ENCODE data around the gene KATNAL1.

The KATNAL1 gene

GRCh38 chr13:30247406-30247805 is 59.9 kb downstream of the KATNAL1 start:
- H3K36me3 ChIP-seq = peaks cover 0 to 25% (median 8%) of the 10 kb centered on the region in 3 donors
- H3K27me3 ChIP-seq = no peaks in the 10 kb centered on the region
- TF ChIP-seq CTCF (IDR thresholded peaks at IDR 0.05) = no peak
- intact Hi-C loops (cut with DNase I; ENCODE audit: low total_unique reads) = no loop called here
- H3K9me3 ChIP-seq = peaks cover 0 to 11% (median 0%) of the 10 kb centered on the region in 3 donors
- no peak for DNase-seq
- no peak overlapping the region for H3K27ac ChIP-seq
- H3K4me3 ChIP-seq = no peak overlapping the region
- peaks cover 0 to 2% (median under 1%) of the 10 kb centered on the region in 4 donors for H3K4me1 ChIP-seq

DNA sequence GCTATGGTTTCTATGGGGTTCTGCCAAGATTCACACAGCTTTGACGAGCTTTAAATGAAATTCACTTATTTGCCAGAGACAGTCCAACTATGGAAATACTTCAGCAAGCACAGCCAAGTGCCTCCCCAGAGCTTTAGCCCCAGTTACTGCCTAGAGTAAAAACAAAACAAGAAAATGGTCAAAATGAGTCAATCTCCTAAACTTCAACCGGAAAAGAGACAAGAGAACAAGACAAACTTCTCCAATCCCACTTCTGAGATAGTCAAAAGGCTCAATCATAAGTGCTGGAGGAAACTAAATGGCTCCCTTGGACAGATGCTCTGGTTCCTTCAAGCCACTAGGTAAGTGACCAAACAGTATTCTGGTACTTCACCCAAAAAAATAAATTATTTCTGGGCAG is 65.8 kb downstream of the KATNAL1 start:
- peak overlapping the region; percentile 45 to 63 for H3K27ac ChIP-seq
- no peaks in the 10 kb centered on the region for H3K36me3 ChIP-seq
- H3K4me1 ChIP-seq = peaks cover 0 to 27% (median 10%) of the 10 kb centered on the region in 4 donors
- H3K9me3 ChIP-seq = no peaks in the 10 kb centered on the region
- TF ChIP-seq CTCF (IDR thresholded peaks at IDR 0.05) = no peak
- intact Hi-C loops (cut with DNase I; ENCODE audit: low total_unique reads) = no loop called here
- H3K27me3 ChIP-seq = no peaks in the 10 kb centered on the region
- peak in 1 of 2 donors; percentile 27 for DNase-seq
- H3K4me3 ChIP-seq = no peak overlapping the region

DNA sequence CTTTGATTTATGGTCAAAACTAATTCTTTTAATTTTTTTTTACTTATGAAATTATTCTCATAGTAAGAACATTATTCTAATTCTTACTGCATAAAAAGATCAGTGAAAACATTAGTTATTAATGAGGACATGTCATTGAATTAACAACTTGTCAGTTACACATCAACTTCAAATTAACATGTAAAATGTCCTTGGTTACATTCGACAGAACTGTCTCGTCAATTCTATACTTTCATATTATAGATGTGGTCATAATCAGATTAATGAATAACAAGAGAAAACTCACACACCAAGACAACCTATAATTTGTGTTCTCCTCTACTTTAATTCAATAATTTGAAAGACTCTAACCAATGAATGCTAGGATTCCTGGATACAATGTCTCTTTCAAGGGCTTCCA is 66.7 kb downstream of the KATNAL1 start:
- Histone ChIP-seq H3K4me1 (peaks cover 0 to 27% (median 10%) of the 10 kb centered on the region in 4 donors), H3K36me3 (peaks cover 0 to 5% (median under 1%) of the 10 kb centered on the region in 3 donors), H3K27me3 (no peaks in the 10 kb centered on the region), H3K9me3 (no peaks in the 10 kb centered on the region), H3K27ac (no peak overlapping the region), H3K4me3 (no peak overlapping the region)
- no peak for TF ChIP-seq CTCF (IDR thresholded peaks at IDR 0.05)
- DNase-seq = no peak
- intact Hi-C loops (cut with DNase I; ENCODE audit: low total_unique reads) = no loop called here

DNA sequence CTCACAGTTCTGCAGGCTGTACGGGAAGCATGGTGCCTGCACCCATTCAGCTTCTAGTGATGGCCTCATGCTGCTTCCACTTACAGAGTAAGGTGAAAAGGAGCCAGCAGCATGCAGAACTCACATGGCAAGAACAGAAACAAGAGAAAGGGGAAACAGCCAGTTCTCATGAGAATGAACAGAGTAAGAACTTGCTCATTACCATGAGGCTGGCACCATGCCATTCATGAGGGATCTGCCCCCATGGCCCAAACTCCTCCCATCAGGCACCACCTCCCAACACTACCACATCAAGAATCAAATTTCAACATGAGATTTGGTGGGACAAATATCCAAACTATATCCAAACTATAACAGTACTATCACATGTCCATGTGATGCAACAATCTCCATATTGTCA is 72.1 kb downstream of the KATNAL1 start:
- no peak for TF ChIP-seq CTCF (IDR thresholded peaks at IDR 0.05)
- Histone ChIP-seq H3K4me1 (peaks cover 0 to 3% (median 0%) of the 10 kb centered on the region in 4 donors), H3K27me3 (no peaks in the 10 kb centered on the region), H3K36me3 (peaks cover 0 to 16% (median 10%) of the 10 kb centered on the region in 3 donors), H3K4me3 (no peak overlapping the region), H3K9me3 (no peaks in the 10 kb centered on the region), H3K27ac (no peak overlapping the region)
- DNase-seq = no peak
- intact Hi-C loops (cut with DNase I; ENCODE audit: low total_unique reads) = no loop called here

DNA sequence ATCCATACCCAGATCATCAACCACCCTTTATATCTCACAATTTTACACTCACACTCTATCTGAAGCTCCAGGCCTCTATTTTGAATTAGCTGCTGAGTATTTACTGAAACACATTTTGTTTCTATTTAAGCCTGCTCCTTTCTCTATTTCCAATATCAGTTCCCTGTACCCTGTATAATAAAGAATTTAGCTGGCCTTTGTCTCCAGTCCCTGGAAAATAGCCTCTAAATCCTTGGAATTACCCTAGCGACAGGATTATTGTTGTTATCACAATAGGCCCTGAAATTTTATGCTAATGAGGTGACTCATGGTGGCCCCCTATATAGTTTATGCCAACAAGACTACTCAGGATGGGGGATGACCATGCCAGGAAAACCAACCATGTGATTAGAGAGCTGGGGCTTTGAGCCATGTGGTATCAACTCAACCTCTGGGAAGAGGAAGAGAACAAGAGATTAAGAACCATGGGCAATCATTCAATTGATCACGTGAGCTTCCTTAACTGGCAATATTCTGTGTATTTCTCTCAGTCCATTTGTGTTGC is 72.7 kb downstream of the KATNAL1 start:
- Histone ChIP-seq H3K4me1 (no peaks in the 10 kb centered on the region), H3K27ac (no peak overlapping the region), H3K27me3 (no peaks in the 10 kb centered on the region), H3K36me3 (peaks cover 5 to 20% (median 14%) of the 10 kb centered on the region in 3 donors), H3K9me3 (no peaks in the 10 kb centered on the region), H3K4me3 (no peak overlapping the region)
- no peak for TF ChIP-seq CTCF (IDR thresholded peaks at IDR 0.05)
- DNase-seq = no peak
- intact Hi-C loops (cut with DNase I; ENCODE audit: low total_unique reads) = no loop called here

Measured in tibial artery (tissue), 4 donors.